GDM1 (cell line): Measurements from ENCODE around the gene CDCA4.

Source experiments
- DNase-seq: peaks from one replicate; lab custom pipeline; 2025; lab: John Stamatoyannopoulos, UW

Gene CDCA4

DNA sequence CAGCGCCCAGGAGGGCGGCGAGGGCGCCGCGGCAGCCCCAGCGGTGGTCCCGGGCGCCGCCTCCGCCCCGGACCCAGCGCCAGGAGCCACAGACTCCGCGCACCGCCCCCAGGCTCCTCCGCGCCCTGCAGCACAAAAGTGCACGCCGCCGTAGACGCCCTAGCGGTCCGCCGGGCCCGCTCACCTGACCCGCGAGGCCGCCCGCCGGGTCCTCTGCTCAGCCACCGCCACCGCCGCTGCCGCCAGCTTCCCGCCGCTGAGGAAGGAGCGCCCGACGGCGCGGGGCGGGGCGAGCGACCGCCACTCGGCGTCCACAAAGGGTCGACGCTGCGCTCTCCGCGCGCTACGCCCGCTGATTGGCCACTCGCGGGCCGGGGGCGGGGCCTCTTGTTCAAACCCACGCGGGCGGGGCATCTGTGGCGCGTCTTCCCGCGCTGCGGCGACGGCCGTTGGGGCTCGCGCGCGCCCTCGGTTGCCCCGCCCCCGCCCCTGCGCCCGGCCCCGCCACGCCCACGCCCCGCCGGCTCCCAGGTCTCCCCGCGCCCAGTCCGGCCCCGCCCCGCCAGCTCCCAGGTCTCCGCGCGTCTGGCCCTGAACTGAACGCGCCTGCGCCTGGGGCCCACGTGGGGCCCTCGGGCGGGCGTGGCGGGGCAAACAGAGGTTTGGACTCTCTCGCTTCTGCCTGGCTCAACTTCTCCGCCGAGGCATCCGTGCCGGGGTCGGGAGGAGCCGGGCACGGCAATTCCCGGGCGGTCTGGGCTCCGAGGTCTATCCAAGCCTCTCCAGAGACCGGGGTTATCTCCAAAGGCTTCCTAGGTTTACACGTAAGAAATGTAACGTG is at the start of gene CDCA4:
CDCA4 (minus strand) TSS at position 269 of the 841 bp plus-strand sequence. CDS start 9,154 bp downstream, outside the sequence.
- DNase-seq: peak; percentile 96

DNA sequence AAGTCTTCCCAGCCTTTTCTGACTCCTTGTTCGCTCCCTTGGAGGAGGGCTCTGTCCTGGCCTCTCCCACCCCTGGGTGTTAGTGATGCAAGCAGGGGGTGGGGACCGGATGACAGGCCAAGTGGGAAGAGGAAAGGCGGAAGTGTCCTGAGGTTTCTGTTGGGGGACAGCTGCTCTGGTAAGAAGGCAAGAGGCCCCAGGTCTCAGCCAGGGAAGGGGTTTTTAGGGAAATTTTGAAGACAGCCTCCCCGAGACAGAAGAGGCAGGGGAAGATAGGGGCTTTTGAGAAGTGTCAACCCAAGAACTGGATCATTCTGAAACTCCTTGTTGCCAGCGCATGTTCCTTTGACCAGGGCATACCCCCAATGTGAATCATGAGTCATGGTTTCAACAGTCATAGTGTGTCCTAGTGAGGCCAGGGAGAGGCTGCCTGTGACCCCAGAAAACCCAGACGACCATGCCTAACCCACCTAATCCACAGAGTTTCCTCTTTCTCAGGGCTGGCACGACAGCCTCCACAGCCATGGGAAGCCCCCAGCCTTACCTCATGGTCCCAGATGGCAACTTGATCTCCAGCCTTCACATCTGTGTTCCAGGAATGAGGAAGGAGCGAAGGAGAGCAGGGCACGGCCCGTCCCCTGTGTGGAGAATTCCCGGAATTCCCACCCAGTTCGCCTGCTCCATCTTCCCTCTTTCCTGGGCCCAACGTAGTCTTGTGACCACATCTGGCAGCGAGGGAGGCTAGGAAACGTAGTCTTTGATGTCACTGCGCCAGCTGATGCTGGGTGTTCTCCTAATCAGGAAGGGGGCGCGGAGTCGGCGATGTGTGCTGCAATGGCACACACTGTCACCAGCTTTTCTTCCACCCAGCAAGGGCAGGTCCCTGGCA is 49.2 kb upstream of the CDCA4 start:
- DNase-seq: no peak

DNA sequence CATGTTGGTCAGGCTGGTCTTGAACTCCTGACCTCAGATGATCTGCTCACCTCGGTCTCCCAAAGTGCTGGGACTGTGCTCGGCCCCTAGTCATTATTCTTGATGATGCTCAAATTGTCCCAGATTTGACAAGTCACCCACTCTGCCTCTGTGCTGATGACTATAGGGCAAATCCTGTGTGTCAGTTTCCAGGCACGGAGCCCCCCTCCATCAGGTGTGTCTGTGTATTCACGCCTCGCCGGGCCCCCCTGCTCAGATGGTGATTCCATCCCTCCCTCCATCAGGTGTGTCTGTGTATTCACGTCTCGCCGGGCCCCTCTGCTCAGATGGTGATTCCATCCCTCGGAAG is 48.6 kb upstream of the CDCA4 start:
- no peak for DNase-seq

DNA sequence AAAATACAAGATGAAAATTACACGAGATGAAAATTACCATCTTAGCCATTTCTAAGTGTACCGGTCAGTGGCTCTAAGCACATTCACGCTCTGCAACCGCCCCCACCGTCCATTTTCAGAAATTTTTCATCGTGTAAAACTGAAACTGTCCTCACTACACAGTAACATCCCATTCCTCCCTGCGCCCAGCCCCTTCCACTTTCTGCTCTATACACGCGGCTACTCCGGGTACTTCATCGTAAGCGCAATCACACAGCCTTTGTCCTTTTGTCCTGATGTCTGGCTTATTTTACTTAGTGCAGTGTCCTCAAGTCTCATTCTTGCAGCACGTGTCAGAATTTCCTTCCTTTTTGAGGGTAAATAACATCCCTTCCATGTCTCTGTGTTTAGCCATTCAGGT is 47.9 kb upstream of the CDCA4 start:
- DNase-seq: no peak

DNA sequence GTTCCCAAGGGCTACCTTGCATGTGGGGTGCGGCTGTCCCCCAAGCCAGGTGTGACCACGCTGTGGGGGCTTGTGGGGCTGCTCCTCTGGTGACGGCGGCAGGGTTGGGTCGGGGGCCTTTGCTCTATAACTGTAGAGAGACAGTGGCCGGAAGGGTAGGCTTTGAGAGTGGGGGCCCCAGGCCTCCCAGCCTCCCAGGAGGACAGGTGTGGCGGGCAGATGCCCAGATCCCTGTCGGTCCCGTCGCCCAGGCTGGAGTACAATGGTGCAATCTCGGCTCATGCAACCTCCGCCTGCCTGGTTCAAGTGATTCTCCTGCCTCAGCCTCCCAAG is 47.1 kb upstream of the CDCA4 start:
- DNase-seq: no peak

DNA sequence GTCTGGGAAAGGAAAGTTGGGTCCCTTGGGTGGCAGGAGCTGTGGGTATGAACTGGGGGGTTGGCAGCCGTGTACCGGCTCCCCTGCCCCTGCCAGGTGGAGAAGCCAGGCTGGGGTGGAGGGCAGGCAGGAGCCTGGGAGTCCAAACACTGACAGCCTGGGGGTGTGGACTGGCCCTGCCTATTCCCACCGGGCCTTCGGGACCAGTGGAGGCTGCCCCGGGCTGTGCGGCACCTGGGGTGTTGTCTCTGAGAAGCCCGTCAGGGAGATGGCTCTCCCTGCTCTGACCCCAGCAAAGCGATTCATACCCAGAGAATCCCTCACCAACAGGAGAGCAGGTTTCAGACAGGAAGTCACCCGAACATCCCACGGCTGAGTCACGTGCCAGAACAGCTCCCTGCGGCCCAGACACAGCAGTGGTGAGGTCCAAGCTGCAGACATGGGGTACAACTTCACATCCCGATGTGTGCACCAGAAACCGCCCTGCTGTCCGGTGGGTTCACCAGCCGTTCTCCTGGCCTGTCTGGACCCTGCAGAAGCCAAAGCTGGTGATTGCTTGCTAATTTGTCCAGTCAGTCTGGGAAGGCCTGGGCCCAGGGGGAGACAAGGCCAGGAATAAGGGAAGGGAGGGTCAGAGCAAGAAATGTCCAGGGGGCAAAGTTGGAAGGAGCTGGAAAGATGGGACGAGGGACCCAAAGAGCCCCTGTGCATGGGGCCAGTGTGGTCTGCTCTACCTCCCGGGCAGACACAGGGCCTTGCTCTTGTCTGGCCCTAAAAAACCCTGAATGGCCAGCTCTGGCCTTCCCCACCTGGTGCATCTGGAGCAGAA is 46.5 kb upstream of the CDCA4 start:
- DNase-seq: peak; percentile 24

DNA sequence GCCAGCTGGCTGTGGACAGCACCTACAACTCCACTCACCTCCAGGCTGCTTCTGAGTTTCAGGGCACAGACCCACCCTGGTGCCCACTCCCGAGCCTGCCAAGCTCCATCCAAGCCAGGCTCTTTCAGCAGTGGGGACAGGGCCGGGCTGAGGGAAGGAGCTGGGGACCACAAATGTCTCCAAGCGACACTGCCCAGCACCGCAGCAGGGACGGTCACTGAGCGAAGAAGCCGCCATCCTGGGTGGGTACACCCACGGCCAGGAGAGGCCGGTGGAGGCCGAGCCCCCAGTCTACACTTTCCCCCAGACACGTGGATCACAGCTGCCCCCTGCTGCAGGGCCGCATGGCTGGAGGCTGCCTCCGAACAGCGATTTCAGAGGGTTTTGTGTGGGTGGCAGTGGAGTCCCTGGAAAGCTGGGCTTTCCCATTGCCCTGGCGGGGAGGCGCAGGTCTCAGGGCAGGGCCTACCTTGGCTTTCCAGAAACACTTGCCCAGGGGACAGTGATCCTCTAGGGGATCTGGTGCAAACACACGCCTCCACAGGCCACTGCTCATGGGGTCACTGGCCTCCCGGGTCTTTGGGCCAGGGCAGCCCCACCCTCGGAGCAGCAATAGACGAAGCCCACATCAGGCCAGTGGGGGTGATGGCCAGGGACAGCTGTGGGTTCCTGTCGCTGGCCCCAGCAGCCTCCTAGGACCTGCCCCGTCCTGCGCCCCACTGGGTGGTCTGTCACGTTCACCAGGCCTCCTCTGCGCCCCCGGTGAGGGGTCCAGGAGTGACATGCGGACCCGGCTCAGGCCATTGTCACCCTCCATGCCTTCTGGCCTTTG is 45.6 kb upstream of the CDCA4 start:
- DNase-seq: no peak

- peak; percentile 86 for DNase-seq
Measured at GRCh38 chr14:105065280-105066228, 44.7 kb upstream of the CDCA4 start, which contains the start of gene GPR132. TSS of gene GPR132 (minus strand) at chr14:105065430. CDS start at chr14:105055420, 10,010 bp downstream.

- no peak for DNase-seq
Measured at GRCh38 chr14:105064721-105065143, 43.8 kb upstream of the CDCA4 start.

- no peak for DNase-seq
Measured at GRCh38 chr14:105064001-105064400, 43.1 kb upstream of the CDCA4 start.

DNA sequence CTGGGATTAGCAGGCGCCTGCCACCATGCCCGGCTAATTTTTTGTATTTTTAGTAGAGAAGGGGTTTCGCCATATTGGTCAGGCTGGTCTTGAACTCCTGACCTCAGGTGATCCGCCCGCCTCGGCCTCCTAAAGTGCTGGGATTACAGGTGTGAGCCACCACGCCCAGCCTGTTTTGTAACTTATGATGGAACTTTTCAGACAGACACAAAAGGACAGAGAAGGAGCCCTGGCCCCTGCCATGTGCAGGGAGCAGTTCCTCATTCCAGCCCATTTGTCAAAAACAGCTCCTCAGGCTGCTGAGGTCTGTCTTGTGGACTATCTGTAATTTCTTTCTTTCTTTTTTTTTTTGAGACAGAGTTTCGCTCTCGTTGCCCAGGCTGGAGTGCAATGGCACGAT is 42.6 kb upstream of the CDCA4 start:
- peak; percentile 51 for DNase-seq

- no peak for DNase-seq
Measured at GRCh38 chr14:105063056-105063455, 42.2 kb upstream of the CDCA4 start.

DNA sequence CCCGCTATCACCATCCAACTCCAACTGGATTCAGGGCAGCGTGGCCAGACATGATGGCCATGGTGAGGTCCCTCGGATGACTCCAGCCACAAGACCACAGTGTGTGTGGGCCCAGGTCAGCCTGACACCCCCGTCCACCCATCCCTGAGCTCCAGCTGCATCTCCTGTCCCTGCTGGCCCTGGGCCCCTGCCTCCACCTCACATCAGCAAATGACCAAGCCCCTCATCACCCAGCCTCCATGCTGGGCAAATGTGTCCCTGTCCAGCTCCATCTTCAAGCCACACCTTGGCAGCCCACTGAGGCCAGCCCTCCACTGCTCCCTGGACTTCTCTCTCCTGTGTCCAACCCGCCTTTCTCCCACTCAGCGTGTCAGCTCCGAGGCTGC is 41.2 kb upstream of the CDCA4 start:
- no peak for DNase-seq

GRCh38 chr14:105061428-105062047 is 40.7 kb upstream of the CDCA4 start:
- DNase-seq: peak; percentile 57

DNA sequence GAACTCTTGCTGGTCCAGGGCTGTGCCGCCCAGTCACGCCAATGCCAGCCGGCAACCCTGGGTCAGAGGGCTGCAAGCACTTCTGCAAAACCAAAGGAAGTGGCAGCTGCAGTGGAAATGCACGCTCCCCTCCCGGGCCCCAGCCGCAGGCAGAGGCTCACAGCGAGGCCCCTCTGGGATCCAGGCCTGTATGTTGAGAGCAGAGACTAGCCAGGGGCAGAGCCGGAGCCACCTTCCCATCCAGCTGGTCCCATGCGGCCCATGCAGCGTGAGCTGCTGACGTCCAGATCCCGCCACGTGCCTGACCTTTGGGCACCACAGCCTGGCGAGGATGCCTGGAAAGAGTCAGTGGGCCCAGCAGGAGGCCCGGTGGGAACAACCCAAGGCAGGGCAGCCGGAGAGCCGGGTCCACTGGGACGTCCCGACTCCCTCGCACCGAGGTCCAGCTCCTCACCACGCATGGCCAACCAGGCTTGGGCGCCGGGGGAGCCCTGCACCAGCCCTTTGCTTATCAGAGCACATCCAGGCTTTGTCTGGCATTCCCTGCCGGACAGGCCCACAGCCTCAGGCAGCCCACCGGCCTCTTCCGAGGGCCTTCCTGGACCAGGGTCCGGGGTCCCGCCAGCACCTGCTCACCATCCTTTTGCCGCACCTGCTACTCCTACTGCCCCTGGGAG is 40.0 kb upstream of the CDCA4 start:
- peak; percentile 78 for DNase-seq

- DNase-seq: no peak
Measured at GRCh38 chr14:105059925-105060565, 39.2 kb upstream of the CDCA4 start.

DNA sequence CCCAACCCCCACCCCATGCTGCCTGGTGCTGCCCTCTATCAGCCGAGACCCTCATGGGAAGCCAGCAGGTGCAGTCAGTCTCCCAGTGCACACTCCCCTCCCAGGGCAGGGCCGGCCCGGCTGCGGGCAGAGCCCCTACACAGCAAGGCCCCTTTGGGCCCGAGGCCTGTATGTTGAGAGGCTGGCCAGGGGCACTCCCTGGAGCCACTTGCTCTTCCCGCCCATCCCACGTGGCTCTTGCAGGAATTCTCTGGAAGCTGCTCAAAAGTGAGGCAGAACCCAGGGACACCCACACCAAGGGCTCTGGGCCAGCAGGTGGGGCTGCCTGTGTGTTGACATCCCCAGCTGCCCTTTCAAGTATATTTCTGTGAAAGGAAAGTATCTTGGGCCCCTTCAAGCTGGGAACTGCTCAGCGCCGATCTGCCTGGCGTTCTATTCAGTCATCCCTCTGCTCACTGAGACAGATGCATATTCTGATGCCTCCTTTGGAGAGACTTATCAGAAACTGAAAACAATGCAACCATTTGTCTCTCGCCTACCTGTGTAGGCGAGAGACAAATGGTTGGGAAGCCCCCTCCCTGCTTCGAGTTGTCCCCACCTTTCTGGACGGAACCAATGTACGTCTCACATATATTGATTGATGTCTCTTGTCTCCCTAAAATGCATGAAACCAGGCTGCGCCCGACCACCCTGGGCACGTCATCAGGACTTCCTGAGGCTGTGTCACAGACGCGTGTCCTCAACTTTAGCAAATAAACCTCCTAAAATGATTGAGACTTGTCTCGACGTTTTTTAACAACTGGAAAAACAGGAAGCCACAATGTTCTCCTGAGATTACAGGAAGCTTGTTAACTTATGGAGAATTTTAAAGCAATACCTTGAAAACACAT is 38.4 kb upstream of the CDCA4 start:
- no peak for DNase-seq
